Fibroblast of gingiva (primary cell): ENCODE data around the gene EDA.
"Not testable (repeated sequence)": the region's sequence is repeated elsewhere in the genome, so short reads cannot be mapped to it uniquely, and the experiment has no call there.

ENCODE experiments used
- DNase-seq: peaks from one replicate; pipeline ENCODE4 v3.0.0-alpha.2; 2011; ENCODE audit warnings: low read depth

Gene EDA

DNA sequence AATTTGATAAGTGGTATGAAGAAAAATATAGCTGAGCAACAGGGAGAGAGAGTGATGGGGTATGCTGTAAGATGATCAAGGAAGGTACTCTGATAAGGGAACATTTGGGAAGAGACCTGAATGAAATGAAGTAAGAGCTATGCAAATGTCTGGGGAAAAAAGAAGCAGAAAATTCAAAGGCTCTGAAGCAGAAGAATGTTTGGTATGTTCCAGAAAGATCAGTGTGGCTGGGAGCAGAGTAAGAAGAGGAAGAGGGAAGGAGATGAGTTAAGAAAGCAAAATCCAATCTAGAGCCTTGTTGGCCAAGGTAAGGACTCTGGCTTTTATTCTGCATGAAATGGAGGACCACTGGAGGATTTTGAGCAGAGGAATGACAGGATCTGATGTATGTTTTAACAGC is 343.8 kb downstream of the EDA start:
- DNase-seq: no peak

DNA sequence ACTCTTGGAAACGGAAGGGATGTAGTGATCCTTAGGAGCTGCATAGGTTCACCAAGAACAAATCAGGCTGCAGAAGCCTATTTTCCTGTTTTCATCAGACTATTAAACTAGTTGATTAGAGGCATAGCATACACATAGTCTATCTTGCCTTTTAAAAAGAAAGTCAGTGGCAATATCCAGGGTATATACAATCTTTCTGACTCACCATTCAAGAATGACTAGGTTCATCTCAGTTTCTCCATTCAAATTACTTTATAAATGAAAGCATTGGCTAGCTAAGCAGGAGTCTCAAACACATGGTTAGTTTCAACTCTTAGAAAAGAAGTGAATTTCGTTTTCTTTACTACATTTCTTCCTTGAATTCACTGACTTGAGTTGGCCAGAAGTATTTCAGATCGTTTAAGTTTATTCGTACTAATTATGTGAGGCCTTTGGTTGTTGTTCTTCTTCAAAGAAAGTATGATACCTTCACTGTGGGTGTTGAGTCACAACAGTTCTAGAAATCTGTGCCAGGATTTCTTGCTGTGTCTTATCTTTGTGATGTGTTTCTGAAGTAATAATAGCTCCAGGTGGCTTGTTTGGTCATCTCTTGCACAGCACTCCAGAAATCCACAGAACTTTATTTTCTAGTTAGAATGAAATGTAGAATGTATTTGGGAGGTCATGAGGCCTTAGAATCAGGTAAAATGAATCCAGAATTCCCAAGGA is 345.6 kb downstream of the EDA start:
- no peak for DNase-seq

DNA sequence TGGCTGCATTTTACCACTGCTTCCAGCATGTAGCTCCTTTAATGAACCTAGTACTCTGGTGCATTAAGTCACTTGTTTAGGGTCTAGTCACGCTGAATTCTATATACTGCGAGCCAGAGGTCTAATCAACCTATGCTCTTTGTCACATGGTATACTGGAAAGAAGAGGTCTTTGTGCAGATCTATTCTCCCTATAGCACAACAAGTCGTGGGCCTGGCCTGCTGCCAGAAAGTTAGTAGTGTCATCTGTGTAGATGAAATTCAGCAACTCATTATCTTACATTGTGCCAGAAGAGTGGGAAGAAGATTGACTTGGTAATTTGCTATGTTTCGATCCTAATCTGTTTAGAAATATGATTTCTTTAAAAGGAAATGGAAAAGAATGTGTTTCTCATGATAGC is 353.0 kb downstream of the EDA start:
- DNase-seq: no peak

DNA sequence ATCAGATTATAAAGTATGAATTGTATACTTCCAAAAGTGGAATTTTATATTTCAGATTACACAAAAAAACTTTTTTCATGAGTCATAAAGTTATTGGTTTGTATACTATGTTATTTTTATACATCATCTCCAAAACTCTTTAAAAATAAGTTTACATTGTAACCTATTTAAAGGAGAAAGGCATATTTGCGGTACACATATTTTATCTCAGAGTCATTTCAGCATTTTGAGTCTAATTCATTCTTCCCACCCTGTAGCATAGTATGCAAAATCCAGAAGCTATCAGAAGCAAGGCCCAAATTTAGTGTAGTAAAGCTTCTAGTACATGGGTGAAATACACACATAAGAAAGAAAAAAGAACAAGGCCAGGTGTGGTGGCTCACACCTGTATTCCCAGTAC is 353.5 kb downstream of the EDA start:
- no peak for DNase-seq

DNA sequence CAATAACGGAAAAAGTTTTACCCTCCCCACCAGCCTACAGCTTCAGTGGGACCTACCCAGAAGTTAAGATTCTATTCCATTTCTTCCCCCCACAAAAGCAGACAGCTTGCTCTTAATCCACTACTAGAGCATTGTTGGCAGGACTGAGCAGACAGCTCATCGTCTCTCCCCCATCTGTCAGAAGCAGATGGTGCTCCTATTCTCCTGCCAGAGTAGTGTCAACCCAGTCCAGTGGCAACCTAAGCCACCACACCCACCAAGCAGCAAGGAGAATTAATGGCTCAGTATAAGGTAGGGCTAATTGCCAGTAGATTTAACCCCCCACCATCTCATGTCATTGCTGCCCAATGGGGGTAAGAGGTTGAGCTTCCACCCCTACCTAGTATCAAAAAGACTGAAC is 371.8 kb downstream of the EDA start:
- DNase-seq: no peak

DNA sequence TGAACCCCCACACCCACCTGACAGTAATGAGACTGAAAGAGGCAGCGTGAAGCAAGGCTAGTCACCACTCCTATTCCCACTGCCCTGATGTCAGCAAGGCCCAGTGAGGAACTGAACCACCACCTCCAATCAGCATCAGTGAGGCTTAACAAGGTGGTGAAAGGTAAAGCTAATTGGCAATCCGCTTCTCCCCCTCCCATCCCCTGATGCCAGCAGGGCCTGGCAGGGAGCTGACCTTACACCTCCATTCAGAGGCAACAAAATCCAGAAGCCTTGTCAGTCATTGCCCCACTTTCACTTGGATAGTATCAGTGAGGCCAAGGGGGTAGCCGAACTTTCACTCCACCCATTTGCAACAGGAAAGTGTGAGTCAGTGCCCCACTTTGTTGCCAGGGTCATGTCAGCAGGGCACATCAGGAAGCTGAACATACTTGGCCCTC is 373.1 kb downstream of the EDA start:
- DNase-seq: no peak

DNA sequence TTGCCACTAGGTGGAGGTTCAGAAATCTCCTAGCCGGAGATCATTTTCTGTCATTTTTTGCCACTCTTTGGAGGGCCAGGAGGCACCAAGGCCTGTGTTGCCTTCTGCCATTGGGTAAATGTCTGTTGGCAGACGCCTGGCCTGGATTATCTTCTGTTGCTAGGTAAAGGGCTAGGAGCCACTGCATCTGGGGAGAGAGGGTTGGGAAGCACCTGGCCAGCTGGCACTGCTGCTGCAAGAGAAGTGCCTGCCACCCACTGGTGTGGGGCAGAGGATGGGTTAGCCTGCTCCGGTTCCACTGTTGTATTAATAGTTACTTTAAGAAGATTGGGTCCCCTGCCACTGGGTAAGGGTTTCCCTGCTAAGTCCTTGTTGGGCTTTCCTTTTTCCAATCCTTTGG is 375.8 kb downstream of the EDA start:
- no peak for DNase-seq

DNA sequence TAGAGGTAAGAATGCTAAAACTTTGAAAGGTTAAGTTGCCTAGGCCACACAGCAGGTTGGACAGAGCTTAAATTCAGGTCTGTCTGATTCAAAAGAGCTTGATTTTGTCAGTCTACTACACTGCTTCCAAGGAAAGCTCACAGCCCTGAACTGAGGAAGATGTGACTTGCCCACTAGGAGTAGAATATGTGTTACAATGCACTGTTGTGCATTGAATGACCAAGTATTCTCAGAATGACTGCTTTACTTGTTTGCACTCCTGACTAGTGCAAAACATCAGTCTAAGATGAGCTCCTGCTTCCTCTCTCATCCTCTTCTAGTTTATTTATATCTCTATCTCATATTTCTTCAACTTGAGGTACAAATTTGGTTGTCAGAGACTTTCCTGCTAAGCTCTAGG is 377.6 kb downstream of the EDA start:
- no peak for DNase-seq

DNA sequence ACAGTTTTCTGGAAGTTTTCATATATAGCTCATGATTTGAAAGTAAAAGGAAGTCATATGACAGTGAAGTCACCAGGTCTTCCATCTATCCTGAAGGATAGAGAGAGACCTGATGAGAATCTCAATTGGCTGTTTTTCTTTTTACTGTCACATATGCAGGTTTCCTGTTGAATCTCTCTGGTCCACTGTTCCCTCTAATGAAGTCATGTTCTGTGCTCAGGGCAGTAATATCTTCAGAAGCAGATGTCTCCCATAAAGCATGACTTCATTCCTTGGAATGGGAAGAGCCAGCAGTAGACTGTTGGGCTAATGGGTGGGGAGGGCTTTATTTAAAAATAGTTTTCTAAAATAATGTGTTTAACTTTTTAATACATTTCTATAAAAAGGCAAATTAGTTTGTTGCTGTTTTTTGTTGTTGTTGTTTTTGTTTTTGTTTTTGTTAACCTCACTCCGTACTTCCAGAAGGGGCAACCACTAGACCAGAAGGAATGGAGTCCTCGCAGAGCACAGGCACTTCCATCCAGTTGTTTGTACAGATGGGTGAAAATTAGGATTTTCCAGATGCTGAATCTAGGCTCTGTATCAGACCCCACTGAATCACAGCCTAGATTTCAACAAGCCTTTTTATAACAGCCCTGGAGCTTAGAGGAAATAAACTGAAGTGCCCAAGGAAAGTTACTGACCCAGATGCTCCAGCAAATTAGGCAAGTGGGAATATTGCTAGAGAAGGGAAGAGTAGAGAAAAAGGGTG is 379.6 kb downstream of the EDA start:
- DNase-seq: no peak

DNA sequence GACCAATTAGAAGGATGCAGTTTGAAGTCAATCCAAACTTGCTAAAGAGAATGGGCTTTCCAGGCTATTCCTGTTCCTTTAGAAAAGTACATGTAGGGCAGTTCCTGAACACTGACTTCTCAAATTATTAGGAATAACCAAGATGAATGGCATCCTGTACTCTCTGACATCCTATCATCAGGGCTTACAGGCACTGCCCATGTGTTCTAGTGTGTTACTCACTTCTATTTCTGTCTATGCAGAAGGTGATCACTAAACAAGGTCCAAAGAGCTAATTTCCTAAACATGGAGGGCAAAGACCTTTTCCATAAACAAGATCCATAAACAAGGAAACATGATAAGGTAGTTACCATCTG is 380.2 kb downstream of the EDA start:
- DNase-seq: no peak

DNA sequence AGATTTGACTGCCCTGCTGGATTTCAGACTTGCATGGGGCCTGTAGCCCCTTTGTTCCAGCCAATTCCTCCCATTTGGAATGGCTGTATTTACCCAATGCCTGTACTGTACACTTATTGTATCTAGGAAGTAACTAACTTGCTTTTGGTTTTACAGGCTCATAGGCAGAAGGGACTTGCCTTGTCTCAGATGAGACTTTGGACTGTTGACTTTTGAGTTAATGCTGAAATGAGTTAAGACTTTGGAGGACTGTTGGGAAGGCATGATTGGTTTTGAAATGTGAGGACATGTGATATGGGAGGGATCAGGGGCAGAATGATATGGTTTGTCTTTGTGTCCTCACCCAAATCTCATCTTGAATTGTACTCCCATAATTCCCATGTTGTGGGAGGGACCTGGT is 382.4 kb downstream of the EDA start:
- not testable (repeated sequence) for DNase-seq

DNA sequence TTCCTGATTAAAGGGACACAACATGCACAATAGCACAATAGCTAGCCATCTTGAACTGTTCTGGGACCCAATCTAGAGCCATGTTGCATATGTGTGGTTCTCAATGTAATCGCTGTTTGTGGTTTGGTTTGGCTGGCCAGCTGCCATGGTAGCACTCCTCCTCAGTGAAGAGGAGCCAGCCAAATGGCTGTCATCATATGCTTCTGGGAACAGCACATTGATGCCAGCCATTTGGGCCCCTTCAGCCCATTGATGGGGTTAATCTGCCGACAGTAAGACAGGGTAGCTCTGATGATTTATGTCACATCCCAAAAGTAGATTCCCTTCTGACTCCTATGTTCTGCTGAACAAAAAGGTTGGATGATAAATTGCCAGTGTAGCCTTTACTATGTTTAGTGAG is 385.4 kb downstream of the EDA start:
- no peak for DNase-seq

DNA sequence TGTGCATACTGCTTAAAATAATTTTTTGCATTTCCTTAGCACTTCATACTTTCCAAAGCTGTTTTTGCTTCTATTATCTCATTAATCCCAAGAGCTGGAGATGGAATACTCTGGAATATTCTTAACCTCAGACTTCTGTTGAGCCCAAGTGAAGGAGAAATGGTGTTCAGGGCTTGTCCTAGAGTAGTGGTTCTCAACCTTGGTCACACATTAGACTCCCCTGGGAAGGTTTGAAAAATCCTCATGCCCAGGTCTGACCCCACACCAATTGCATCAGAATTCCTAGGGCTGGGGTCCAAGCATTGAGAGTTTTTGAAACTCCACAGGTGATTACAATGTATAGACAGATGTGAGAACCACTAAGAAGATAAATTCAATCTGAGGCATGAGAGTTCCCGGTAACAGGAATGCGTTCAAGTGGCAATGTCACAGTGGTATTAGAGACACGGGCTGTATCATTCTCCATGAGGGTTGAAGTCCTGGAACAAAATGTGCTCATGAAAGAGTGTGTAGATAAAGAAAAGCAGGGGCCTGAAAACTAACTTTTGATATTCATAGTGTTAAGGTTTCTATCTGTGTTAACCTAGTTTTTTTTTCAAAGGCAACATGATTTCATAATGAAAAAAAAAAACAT is 385.9 kb downstream of the EDA start:
- DNase-seq: no peak

DNA sequence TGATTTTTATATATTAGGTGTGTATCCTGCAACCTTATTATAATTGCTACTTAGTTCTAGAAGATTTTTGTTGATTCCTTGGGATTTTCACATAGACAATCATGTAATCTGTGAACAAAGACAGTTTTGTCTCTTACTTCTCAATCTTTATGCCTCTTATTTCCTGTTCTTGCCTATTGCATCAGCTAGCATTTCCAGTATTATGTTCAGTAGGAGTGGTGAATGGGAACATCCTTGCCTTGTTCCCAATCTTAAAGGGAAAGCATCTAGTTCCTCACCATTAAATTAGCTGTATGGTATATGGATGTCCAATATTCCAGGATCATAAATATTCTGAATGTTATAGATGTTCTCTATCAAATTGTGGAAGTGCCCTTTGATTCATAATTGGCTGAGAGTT is 392.0 kb downstream of the EDA start:
- no peak for DNase-seq

DNA sequence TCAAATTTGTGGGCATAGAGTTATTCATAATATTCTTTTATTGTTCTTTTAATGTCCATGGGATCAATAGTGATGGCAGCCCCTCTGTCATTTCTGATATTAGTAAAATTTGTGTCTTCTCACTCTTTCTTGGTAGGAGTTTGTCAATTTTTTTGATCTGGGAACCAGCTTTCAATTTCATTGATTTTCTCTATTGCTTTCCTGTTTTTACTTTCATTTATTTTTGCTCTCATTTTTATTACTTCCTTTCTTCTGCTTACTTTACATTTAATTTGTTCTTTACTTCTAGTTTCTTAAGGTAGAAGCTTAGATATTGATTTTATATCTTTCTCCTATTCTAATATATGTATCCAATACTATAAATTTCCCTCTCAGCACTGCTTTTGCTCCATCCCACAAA is 393.1 kb downstream of the EDA start:
- DNase-seq: no peak

DNA sequence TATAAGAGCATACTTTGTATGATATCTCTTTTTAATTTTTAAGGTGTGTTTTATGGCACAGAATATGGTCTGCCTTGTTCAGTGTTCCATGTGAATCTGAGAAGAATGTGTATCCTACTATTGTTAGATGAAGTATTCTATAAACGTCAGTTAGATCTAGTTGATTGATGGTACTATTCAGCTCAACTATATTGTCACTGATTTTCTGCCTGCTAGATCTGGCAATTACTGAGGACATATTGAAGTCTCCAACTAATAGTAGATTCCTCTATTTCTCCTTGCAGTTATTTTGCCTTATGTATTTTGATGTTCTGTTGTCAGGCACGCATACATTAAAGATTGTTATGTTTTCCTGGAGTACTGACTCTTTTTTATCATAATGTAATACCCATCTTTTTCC is 394.1 kb downstream of the EDA start:
- DNase-seq: no peak

DNA sequence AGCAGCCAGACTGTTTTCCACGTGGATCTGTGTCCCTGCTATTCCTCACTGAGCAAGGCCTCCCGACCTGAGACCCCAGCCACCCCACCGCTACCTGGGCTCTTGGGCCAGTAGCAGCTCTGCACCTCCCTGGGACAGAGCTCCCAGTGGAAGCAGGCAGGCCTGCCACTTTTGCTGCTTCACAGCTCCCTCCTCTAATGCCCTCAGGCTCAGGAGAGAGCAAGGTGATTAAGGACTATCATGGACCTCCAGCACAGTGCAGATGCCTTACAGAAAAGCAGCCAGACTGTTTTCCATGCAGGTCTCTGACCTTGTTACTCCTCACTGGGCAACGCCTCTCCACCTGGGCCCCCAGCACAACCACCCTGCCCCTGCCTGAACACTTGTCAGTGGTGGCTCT is 396.8 kb downstream of the EDA start:
- no peak for DNase-seq

DNA sequence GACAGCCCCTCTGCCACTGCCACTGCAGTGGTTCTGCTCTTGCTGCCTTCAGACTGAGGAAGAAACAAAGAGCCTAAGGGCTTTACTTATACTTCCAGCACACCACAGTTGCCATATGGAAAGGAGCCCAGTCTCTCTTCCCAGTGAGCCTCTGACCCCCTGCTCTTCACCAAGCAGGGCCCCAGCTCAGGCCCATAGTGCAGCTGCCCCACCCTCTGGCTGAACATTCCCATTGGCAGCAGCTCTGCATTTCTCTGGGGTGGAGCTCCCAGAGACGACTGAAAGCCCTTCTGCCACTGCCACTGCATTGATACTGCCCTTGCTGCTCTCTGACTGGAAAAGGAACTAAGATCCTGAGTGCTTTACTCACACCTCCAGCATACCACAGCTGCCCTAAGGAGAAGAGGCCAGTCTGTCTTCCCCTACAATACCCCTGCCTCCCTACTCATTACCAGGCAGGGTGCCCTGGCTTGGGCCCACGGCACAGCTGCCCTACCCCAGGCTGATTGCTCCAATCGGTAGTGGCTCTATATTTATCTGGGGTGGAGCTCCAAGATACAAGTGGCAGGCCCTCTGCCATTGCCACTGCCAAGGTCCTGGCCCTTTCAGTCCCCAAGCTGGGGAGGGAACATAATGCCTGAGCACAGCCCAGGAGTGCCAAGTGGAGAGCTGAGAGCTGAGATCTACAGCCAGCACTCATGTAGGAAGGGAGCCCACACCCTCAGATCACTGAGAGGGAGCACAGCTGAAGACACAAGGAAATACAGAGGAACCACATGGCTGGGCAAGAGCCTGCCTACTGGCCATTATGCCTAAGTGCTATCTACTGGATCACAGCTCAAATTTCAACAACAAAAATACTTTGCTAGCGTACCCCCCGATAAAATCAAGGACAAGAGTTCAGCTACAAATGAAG is 397.8 kb downstream of the EDA start:
- peak; percentile 1 for DNase-seq

DNA sequence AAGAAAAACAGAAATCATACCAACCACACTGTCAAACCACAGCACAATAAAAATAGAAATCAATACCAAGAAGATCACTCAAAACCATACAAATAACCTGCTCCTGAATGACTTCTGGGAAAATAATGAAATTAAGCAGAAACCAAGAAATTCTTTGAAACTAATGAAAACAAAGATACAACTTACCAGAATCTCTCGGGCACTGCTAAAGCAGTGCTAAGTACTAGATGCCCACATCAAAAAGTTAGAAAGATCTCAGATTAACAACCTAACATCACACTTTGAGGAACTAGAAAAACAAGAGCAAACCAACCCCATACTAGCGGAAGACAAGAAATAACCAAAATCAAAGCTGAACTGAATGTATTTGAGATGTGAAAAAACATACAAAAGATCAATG is 400.6 kb downstream of the EDA start:
- no peak for DNase-seq

DNA sequence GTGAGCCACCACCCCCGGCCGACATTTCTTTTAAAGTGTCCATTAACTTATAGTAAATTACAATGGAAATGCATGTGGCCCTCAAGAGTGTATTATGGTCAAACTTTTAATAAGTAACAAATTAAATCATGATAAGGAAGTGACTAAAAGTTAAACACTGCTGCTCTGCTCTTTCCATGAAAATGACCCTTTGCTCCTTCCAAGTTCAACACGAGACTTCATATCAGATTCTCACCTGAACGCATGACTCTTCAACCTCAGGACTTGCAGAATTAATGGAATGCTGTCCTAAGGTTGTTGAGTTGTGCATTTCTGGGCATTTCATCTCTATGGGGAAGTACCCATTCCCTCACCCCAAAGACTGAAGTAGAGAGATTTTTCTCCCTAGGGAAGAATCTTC is 406.7 kb downstream of the EDA start:
- DNase-seq: no peak

DNA sequence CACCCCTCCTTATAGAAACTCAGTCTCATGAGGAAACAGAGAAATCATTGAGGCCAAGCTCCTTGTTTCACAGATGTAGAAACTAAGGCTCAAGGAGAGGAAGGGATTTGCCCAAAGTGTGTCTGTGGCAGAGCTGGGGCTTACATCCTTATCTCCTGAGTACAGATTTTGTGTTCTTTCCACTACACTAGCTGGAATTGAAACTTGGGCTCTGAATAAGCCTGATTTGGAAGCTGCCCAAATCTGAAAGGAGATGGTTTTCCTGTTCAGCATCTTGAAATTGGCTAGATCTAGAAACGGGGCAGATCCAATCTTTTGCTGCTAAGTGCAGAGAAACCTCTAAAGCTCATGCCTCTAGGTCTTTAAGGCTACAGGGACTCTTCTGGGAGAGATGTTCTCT is 409.6 kb downstream of the EDA start:
- DNase-seq: no peak

DNA sequence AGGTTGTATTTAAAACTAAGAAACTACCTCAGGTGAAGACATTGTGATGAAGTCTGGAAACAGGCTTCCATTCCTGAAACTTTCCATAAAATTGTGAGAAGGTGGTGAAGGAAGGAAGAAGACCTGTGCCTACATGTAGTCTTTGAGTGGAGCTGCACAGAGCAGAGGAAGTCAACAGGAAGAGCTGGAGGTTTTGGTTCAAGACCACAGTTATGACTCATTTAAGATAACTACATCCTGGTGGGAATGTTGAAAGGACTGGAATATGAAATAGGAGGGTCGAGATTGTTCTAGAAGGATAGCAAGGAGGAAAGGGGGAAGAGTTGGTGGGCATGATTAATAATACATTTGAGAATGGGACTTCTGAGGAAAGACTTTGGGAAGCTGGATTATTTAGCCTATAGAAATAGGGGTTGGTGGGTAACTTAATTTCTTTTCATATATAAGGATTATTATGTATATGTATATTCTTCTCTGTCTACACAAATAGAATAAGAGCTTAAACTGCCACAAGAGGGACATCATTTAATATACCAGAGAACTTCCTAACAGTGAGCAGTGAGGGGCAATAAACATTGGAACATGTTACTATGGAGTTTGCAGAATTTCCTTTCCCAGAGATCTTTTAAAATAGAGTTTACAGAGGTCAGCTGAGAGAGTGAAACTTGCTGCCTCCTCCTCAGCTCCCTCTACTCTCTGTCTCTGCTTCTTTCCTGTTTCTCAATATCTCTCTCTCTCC is 410.4 kb downstream of the EDA start:
- DNase-seq: no peak
